ENCODE measurements around the gene PTGDS.

DNA sequence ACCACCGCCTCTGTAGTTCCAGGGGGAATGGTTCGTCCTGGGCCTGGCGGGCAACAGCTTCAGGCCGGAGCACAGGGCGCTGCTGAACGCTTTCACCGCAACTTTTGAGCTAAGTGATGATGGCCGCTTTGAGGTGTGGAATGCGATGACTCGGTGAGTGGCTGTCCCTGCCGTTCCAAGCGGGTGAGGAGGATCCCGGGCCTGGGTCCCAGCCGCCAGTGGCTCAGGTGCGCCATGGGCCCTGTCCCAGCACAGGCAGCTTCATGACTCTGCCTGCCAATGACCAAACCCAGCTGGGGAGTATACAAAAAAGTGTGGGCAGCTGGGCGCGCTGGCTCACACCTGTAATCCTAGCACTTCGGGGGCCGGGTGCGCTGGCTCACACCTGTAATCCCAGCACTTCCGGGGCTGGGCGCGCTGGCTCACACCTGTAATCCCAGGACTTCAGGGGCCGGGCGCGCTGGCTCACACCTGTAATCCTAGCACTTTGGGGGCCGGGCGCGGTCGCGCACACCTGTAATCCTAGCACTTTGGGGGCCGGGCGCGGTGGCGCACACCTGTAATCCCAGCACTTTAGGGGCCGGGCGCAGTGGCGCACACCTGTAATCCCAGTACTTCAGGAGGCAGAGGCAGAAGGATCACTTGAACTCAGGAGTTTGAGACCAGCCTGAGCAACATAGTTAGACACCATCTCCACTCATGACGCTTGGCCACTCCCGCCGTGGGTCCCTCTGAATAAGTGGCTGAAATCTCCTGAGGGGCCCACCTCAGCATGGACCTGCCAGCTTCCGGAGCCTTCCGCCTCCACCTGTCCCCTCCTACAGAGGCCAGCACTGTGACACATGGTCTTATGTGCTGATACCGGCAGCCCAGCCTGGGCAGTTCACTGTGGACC, 24.2 kb upstream of the PTGDS start:
- TF ChIP-seq TCF12 (IDR thresholded peaks at IDR 0.05; ENCODE audit: low read depth): no peak
- TF ChIP-seq CEBPB (IDR thresholded peaks at IDR 0.05): no peak
- TF ChIP-seq, protein P1, sequence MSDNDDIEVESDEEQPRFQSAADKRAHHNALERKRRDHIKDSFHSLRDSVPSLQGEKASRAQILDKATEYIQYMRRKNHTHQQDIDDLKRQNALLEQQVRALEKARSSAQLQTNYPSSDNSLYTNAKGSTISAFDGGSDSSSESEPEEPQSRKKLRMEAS (IDR thresholded peaks at IDR 0.05): no peak
- TF ChIP-seq RAD21 (IDR thresholded peaks at IDR 0.05; ENCODE audit: low read depth): no peak
- no peak for TF ChIP-seq EGR1 (IDR thresholded peaks at IDR 0.05)
- TF ChIP-seq YY1 (IDR thresholded peaks at IDR 0.05; ENCODE audit: low read depth): no peak
